H1 (cell line): Measurements from ENCODE around the gene LOXL4. TPM values are rescaled to one million over a fixed set of nuclear protein-coding genes. Genes with fewer than 3 reads are reported as not detected.

ENCODE experiments used
- CTCF ChIA-PET: fragments of 300-600 bp; sonication (Branson Sonifier 250); formaldehyde crosslinking; loops from one replicate; lab custom pipeline; 2021; ENCODE audit not compliant: partially characterized antibody; lab: Charles Lee
- POLR2A ChIA-PET: fragments of 300-600 bp; sonication (Branson Sonifier 250); formaldehyde crosslinking; loops from one replicate; lab custom pipeline; 2021; ENCODE audit warnings: inconsistent platforms; ENCODE audit not compliant: partially characterized antibody; lab: Charles Lee
- DNase-seq, 2 experiments: peaks; one replicate each; pipeline versions ENCODE4 v3.0.0 to v3.0.0-alpha.2; 2010 to 2022; ENCODE audit warnings: low spot score in 2 of 2, low read depth in 1 of 2, mixed read lengths in 1 of 2
- FAIRE-seq: peaks from 2 replicates; lab custom pipeline; 2011; peaks lifted over from hg19 to GRCh38; lab: Jason Lieb, UNC
- H2AFZ ChIP-seq: 2 replicates; pipeline ENCODE4 v1.8.1; 2012; ENCODE audit warnings: low read length, inconsistent platforms
- H2AK5ac ChIP-seq: 2 replicates; pipeline ENCODE4 v1.6.1; 2013; ENCODE audit warnings: low read depth, low read length
- H2BK120ac ChIP-seq: replicated peaks from 2 replicates; pipeline ENCODE3; 2013; ENCODE audit warnings: low read depth, low read length, inconsistent platforms
- H2BK12ac ChIP-seq: 2 replicates; pipeline ENCODE4 v1.6.1; 2013; ENCODE audit warnings: low read depth, low read length
- H2BK15ac ChIP-seq: 2 replicates; pipeline ENCODE4 v1.6.1; 2013; ENCODE audit warnings: low read length
- H2BK20ac ChIP-seq: 2 replicates; pipeline ENCODE4 v1.6.1; 2013; ENCODE audit warnings: low read length
- H2BK5ac ChIP-seq: 2 replicates; pipeline ENCODE4 v1.6.1; 2013; ENCODE audit warnings: low read depth, low read length
- H3K14ac ChIP-seq: 2 replicates; pipeline ENCODE4 v1.6.1; 2013; ENCODE audit warnings: inconsistent platforms; ENCODE audit not compliant: insufficient read length
- H3K18ac ChIP-seq: 2 replicates; pipeline ENCODE4 v1.6.1; 2013; ENCODE audit warnings: low read length; ENCODE audit errors: extremely low read depth
- H3K23ac ChIP-seq: 2 replicates; pipeline ENCODE4 v1.6.1; 2013; ENCODE audit warnings: inconsistent platforms; ENCODE audit not compliant: insufficient read length
- H3K23me2 ChIP-seq: 2 replicates; pipeline ENCODE4 v1.6.1; 2013; ENCODE audit warnings: low read depth, low read length
- H3K27ac ChIP-seq: 2 replicates; pipeline ENCODE4 v1.6.1; 2011; ENCODE audit warnings: low read depth, low read length, inconsistent platforms
- H3K27me3 ChIP-seq, 4 experiments: replicated peaks in 1 of 4; 1 replicate in 1 of 4; 2 replicates in 3 of 4; pipeline versions ENCODE4 v1.6.1 to v1.8.1; 2011 to 2013; ENCODE audit warnings: low read length in 3 of 4, mild to moderate bottlenecking in 3 of 4, inconsistent platforms in 2 of 4, mixed read lengths in 2 of 4, moderate library complexity in 1 of 4; ENCODE audit not compliant: control insufficient read depth in 3 of 4, insufficient read depth in 3 of 4; ENCODE audit errors: extremely low read depth in 1 of 4
- H3K36me3 ChIP-seq, 4 experiments: 2 replicates each; pipeline versions ENCODE4 v1.6.1 to v1.8.1; 2011 to 2013; ENCODE audit warnings: mild to moderate bottlenecking in 4 of 4, low read length in 3 of 4, moderate library complexity in 2 of 4, control low read depth in 1 of 4, inconsistent platforms in 1 of 4; ENCODE audit not compliant: insufficient read depth in 4 of 4, control insufficient read depth in 2 of 4
- H3K4ac ChIP-seq: replicated peaks from 2 replicates; pipeline ENCODE3; 2013; ENCODE audit warnings: low read length, low read depth, mixed read lengths, inconsistent platforms; ENCODE audit not compliant: insufficient read length
- H3K4me1 ChIP-seq, 4 experiments: replicated peaks in 1 of 4; 1 replicate in 1 of 4; 2 replicates in 3 of 4; pipeline versions ENCODE4 v1.6.1 to v1.8.1; 2011 to 2013; ENCODE audit warnings: low read length in 3 of 4, inconsistent platforms in 2 of 4, mixed read lengths in 1 of 4; ENCODE audit not compliant: insufficient read depth in 4 of 4, control insufficient read depth in 3 of 4
- H3K4me2 ChIP-seq, 2 experiments: 2 replicates each; pipeline versions ENCODE4 v1.6.1 to v1.8.1; 2011 to 2013; ENCODE audit warnings: low read depth in 2 of 2, low read length in 2 of 2, control low read depth in 1 of 2, inconsistent platforms in 1 of 2, mild to moderate bottlenecking in 1 of 2; ENCODE audit not compliant: insufficient read depth in 1 of 2
- H3K4me3 ChIP-seq, 4 experiments: fragments of 200-600, 300-600 bp in 1 of 4; sonication (generic), shearing (Covaris generic), sonication (Bioruptor Twin) in 1 of 4; 2 replicates each; pipeline versions ENCODE4 v1.5.1 to v1.8.1; 2011 to 2016; ENCODE audit warnings: low read length in 4 of 4, low read depth in 3 of 4, control low read depth in 2 of 4, inconsistent platforms in 2 of 4, mild to moderate bottlenecking in 2 of 4, mixed read lengths in 1 of 4, moderate library complexity in 1 of 4; ENCODE audit not compliant: insufficient read depth in 2 of 4; ENCODE audit errors: extremely low read depth in 1 of 4
- H3K56ac ChIP-seq: replicated peaks from 2 replicates; pipeline ENCODE3; 2013; ENCODE audit warnings: low read depth, mild to moderate bottlenecking, mixed read lengths, low read length, inconsistent platforms; ENCODE audit not compliant: insufficient read length
- H3K79me1 ChIP-seq: 2 replicates; pipeline ENCODE4 v1.6.1; 2013; ENCODE audit warnings: low read depth, low read length, control low read depth
- H3K79me2 ChIP-seq, 2 experiments: 2 replicates each; pipeline versions ENCODE4 v1.6.1 to v1.8.1; 2012 to 2013; ENCODE audit warnings: low read length in 2 of 2, mild to moderate bottlenecking in 2 of 2, inconsistent platforms in 1 of 2; ENCODE audit not compliant: insufficient read depth in 2 of 2, control insufficient read depth in 1 of 2
- H3K9ac ChIP-seq, 4 experiments: replicated peaks in 1 of 4; 1 replicate in 1 of 4; 2 replicates in 3 of 4; pipeline versions ENCODE4 v1.6.1 to v1.8.1; 2011 to 2013; ENCODE audit warnings: low read depth in 3 of 4, low read length in 3 of 4, control low read depth in 2 of 4, mild to moderate bottlenecking in 2 of 4, moderate library complexity in 2 of 4, inconsistent platforms in 1 of 4; ENCODE audit errors: extremely low read depth in 1 of 4
- H3K9me3 ChIP-seq, 2 experiments: 2 replicates each; pipeline versions ENCODE4 v1.6.1 to v1.8.1; 2012 to 2013; ENCODE audit warnings: mild to moderate bottlenecking in 2 of 2, moderate library complexity in 2 of 2, control low read depth in 1 of 2, inconsistent platforms in 1 of 2, low read depth in 1 of 2, low read length in 1 of 2, mixed read lengths in 1 of 2; ENCODE audit not compliant: insufficient read depth in 2 of 2
- H4K20me1 ChIP-seq, 2 experiments: replicated peaks in 1 of 2; 2 replicates each; pipeline versions ENCODE3 to v1.8.1; 2011 to 2013; ENCODE audit warnings: inconsistent platforms in 2 of 2, low read length in 2 of 2, mild to moderate bottlenecking in 1 of 2; ENCODE audit not compliant: insufficient read depth in 2 of 2, control insufficient read depth in 1 of 2
- H4K5ac ChIP-seq: 2 replicates; pipeline ENCODE4 v1.6.1; 2013; ENCODE audit warnings: low read length, low read depth, mixed read lengths, inconsistent platforms; ENCODE audit not compliant: insufficient read length
- H4K8ac ChIP-seq: 2 replicates; pipeline ENCODE4 v1.8.0; 2013; ENCODE audit warnings: mild to moderate bottlenecking, moderate library complexity, low read length, inconsistent platforms; ENCODE audit not compliant: insufficient read depth; ENCODE audit errors: extremely low read depth
- H4K91ac ChIP-seq: replicated peaks from 2 replicates; pipeline ENCODE3; 2013; ENCODE audit warnings: low read length, mixed read lengths, inconsistent platforms; ENCODE audit not compliant: insufficient read length
- CTBP2 ChIP-seq: IDR thresholded peaks from 2 replicates; pipeline ENCODE4 v1.7.0; 2011; ENCODE audit warnings: borderline replicate concordance, mild to moderate bottlenecking, moderate library complexity, mixed read lengths, low read length; ENCODE audit not compliant: insufficient read depth, insufficient read length
- CTCF ChIP-seq, 3 experiments: IDR thresholded peaks; 1 replicate in 2 of 3; 2 replicates in 1 of 3; pipeline versions ENCODE4 v1.5.1 to v1.6.1; 2011; ENCODE audit warnings: low read length in 3 of 3, mild to moderate bottlenecking in 3 of 3, inconsistent platforms in 2 of 3, low read depth in 1 of 3, moderate library complexity in 1 of 3; ENCODE audit not compliant: insufficient read depth in 1 of 3; ENCODE audit errors: control extremely low read depth in 1 of 3
- E2F6 ChIP-seq: IDR thresholded peaks from 2 replicates; pipeline ENCODE4 v1.6.1; 2012; ENCODE audit warnings: inconsistent platforms
- RFX5 ChIP-seq: IDR thresholded peaks from 2 replicates; pipeline ENCODE4 v1.6.1; 2011; ENCODE audit warnings: low read depth, low read length, improper control_type of control experiment, borderline replicate concordance
- WGBS, 2 experiments: shearing (Covaris generic) in 1 of 2; methylation state at CpG; one replicate each; pipeline versions ENCODE4 v1.1.6 to v1.1.7; 2013 to 2015; ENCODE audit warnings: low lambda C conversion rate in 2 of 2, mixed read lengths in 2 of 2, inconsistent platforms in 1 of 2, low coverage in 1 of 2, missing lambda C conversion rate in 1 of 2; ENCODE audit not compliant: insufficient replicate concordance in 2 of 2, insufficient coverage in 1 of 2, insufficient read length in 1 of 2; ENCODE audit errors: extremely low coverage in 1 of 2, missing lambda C conversion rate in 1 of 2; 5-methylcytosine and 5-hydroxymethylcytosine counted together
- polyA plus RNA-seq, 7 experiments: library from polyadenylated mRNA; depleted of rRNA in 3 of 7; stranded (reverse) in 5 of 7; unstranded in 2 of 7; fragments of >200 nt in 5 of 7; fragments of 200-250 nt in 2 of 7; gene quantifications; 1 replicate in 5 of 7; 2 replicates in 1 of 7; 4 replicates in 1 of 7; pipeline versions ENCODE4 v1.2.1 to v1.2.3, GENCODE V29; 2011 to 2013; ENCODE audit warnings: missing spikeins in 2 of 7, mixed read lengths in 2 of 7
- total RNA-seq: library from RNA; stranded (reverse); fragmentation: NEBNext Ultra II Directional; extraction: Animal tissue kit (Norgen Biotek cat#: 25700); gene quantifications from 2 replicates; pipeline ENCODE4 v1.2.1, GENCODE V29; 2021

Gene LOXL4
- total and polyA plus RNA-seq, 2 of the 8 experiments (the other 6 are each of a cell fraction or from before 2014, with no cell fraction given): 0.13 to 0.27 TPM

GRCh38 chr10:98296524-98296923 is 28.5 kb upstream of the LOXL4 start:
- Histone ChIP-seq H3K23ac (no peak overlapping the region), H3K14ac (no peak overlapping the region), H2AFZ (peak overlapping the region; percentile 42; the same call in 1 of the 2 replicates), H2BK12ac (no peak overlapping the region), H3K9me3 (no peaks in the 10 kb centered on the region), H3K56ac (no peak overlapping the region), H3K18ac (0 out of 2 replicates have a peak overlapping the region, but pooled peaks have one; percentile 66), H4K5ac (no peak overlapping the region), H3K4ac (no peak overlapping the region), H2BK15ac (no peak overlapping the region), H3K4me3 (no peak overlapping the region), H4K20me1 (no peaks in the 10 kb centered on the region), H4K91ac (no peak overlapping the region), H3K36me3 (no peaks in the 10 kb centered on the region), H2BK120ac (no peak overlapping the region), H2BK5ac (no peak overlapping the region)
- POLR2A ChIA-PET: no interaction called here
- FAIRE-seq: no peak
- TF ChIP-seq E2F6 (no peak), CTCF (IDR thresholded peaks at IDR 0.05; ENCODE audit: control extremely low read depth in 1 of 3, insufficient read depth in 1 of 3, low read depth in 1 of 3, low read length in 3 of 3) (peak in 1 of 3 experiments; percentile 12; a peak in 1 of 4 replicates), RFX5 (no peak), CTBP2 (no peak)
- TF ChIP-seq, all 59 proteins: peak for 1
- no peak for DNase-seq
- CTCF ChIA-PET: interaction anchor here (1.1 to 5.9 kb wide), 9 partner anchors 9 to 256 kb away, joined by 3 to 57 read pairs (median 6); no protein-coding TSS in a partner anchor
- Histone ChIP-seq H3K27ac (no peak overlapping the region), H2BK20ac (no peak overlapping the region), H4K8ac (no peak overlapping the region), H3K27me3 (no peaks in the 10 kb centered on the region), H3K79me2 (no peaks in the 10 kb centered on the region), H3K23me2 (no peaks in the 10 kb centered on the region), H3K4me1 (peaks cover 0 to 12% (median 3%) of the 10 kb centered on the region in 4 experiments; a peak in 5 of 7 replicates), H3K79me1 (no peaks in the 10 kb centered on the region), H2AK5ac (no peak overlapping the region), H3K9ac (no peak overlapping the region), H3K4me2 (no peak overlapping the region)
- WGBS, 2 experiments: 100% methylated on average over 1 of the region's 1 CpG; no CpG with 5 or more reads in 1 of the 2 experiments
